KOPT-K1 (cell line): ENCODE results near the gene GLTP.

Experiments used
- H3K27ac ChIP-seq: fragments of 200-600 bp; sonication (generic); 2 replicates; pipeline ENCODE4 v1.5.1; 2016; ENCODE audit warnings: antibody characterized with exemption, mild to moderate bottlenecking, low read depth, low read length; ENCODE audit not compliant: poor library complexity, severe bottlenecking
- H3K36me3 ChIP-seq: fragments of 200-600 bp; sonication (generic); 2 replicates; pipeline ENCODE4 v1.5.1; 2017; ENCODE audit warnings: antibody characterized with exemption, mild to moderate bottlenecking, low read length, moderate library complexity; ENCODE audit not compliant: insufficient read depth
- H3K9me3 ChIP-seq: fragments of 200-600 bp; sonication (generic); 2 replicates; pipeline ENCODE4 v1.5.1; 2017; ENCODE audit warnings: antibody characterized with exemption, low read length, mild to moderate bottlenecking; ENCODE audit not compliant: insufficient read depth, poor library complexity, severe bottlenecking

Gene GLTP

DNA sequence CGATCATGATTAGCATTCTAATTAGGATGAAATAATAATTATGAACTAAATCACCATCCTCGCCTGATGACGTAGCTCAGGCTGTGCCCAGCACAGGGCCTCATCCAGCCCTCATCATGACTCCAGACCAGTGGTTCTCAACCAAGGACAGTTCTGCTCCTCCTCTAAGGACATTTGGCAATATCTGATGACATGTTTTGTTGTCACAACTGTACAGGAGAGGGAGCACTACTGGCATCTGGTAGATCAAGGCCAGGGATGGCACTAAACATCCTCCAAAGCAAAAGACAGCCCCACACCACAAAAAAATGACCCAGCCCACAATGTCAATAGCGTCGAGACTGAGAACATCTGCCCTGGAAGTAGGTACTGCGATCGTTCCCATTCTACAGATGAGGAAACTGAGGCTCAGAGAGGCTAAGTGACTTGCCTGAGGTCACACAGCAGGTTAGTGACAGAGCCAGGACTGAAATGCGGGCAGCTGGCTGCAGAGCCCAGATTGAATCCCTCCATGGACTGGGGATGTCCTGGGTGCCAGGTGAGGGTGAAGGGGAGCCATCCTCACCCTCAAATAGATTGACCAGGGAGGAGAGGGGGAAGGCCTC lies 62.6 kb downstream of the GLTP start:
- H3K36me3 ChIP-seq: no peaks in the 10 kb centered on the region
- no peaks in the 10 kb centered on the region for H3K9me3 ChIP-seq
- H3K27ac ChIP-seq: no peak overlapping the region

DNA sequence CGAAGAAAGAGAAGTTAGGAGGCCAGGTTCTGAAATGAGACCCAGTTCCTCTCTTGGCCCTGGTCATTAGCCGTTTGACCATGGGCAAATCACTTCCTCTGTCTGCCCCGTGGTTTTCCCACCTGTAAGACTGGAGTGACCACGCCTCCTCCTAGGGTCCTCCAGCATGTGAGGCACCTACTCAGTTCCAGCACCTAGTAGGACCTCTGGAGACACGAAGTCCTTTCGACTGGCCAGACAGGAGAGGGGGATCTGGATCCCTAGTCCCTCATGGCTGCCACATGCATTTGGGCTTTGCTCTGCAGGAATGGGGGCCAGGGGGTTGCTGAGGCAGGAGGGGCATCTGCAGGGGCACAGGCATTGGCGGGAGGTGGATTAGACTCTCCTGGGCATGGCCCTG lies 63.5 kb downstream of the GLTP start:
- no peaks in the 10 kb centered on the region for H3K9me3 ChIP-seq
- H3K36me3 ChIP-seq: no peaks in the 10 kb centered on the region
- no peak overlapping the region for H3K27ac ChIP-seq

DNA sequence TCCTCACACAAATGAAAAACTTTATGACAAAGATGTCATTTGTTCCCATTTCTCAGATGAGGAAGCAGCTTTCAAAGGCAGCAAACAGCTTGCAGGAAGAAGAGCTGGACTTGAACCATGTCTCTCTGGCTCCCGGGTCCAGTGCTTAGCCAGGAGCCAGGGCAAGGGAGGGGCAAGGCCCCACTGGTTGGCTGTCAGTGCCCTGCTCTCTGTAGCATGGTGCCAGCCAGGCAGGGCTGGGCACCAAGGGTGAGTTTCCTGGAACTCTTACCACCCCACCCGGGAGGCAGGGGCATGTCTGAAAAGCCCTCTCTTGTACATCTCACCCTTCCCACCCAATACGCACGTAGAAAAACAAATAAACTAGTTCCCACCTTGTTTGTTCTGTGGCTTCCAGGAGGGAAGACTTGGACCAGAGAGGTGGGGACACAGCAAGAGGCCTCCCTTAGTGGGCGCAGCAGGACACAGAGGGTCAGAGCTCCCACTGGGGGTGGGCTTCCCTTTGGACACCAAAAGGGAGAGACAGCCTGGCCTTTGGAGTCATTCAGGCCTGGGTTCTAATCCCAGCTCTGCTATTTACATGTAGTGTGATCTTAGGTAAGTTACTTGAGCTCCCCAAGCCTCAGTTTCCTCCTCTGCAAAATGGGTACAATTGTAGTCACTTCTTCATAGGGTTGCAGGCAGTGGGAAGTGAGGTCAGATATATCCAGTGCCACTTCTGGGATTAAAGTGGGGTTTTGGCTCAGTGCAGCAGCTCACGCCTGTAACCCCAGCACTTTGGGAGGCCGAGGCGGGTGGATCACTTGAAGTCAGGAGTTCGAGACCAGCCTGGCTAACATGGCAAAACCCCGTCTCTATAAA lies 64.4 kb downstream of the GLTP start:
- Histone ChIP-seq H3K27ac (no peak overlapping the region), H3K9me3 (no peaks in the 10 kb centered on the region), H3K36me3 (no peaks in the 10 kb centered on the region)

DNA sequence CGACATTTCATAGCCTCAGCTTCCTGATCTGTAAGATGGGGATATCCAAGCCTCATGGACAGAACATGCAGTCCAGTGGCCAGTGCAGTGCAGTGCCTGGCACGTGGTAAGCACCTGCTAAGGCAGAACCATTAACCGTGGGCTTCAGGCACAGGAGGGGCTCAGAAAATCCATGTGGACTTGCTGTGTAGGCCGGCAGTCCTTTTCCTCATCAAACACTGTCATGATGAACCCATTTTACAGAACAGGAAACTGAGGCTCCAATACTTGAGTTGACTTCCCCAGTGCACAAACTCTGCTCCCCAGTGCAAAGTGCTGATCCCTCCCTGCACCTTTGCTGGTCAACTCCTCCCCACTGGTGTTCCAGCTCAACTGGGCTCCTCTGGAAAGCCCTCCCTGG lies 65.1 kb downstream of the GLTP start:
- no peaks in the 10 kb centered on the region for H3K36me3 ChIP-seq
- H3K9me3 ChIP-seq: no peaks in the 10 kb centered on the region
- H3K27ac ChIP-seq: no peak overlapping the region

DNA sequence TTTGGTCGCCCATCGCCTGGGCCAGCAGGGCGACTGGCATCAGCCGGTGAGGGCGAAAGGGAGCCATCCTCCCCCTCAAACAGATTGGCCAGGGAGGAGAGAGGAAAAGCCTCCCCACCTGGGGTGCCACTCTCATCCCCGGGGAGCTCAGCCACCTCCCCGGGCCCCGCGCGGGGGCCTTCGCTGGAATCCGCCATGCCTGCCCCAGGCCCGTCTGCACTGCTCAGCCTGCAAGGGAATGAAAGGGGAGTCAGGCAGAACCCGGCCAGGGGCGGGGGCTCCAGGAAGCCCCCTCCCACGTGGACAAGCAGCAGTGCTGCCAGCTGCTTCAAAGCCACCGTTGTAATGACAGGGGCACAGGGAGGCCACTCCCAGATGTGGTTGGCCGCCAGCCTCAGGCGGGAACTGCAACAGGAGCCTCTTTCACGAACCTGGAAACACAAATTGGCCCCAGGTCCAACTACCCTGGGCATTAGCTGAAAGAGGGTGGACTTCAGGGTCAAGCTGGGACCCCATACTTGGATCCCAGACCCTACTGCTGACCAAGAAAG lies 65.7 kb downstream of the GLTP start:
- no peaks in the 10 kb centered on the region for H3K9me3 ChIP-seq
- no peak overlapping the region for H3K27ac ChIP-seq

DNA sequence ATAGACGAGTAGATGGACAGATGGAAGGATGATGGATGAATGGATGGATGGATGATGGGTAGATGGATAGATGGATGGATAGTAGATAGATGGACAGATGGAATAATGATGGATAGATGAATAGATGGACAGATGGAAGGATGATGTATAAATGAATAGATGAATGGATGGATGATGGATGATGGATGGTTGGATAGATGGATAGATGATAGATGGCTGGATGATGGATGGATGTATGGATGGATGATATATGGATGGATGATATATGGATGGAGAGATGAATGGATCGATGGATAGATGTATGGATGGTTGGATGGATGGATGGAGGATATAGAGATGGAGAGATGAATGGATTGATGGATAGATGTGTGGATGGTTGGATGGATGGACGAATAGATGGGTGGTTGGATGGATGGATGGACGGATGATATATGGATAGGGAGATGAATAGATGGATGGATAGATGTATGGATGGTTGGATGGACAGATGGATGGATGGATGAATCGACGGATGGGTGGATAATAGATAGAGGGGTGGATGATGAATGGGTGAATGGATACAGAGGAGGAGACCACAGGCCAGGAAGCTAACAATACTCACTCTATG lies 66.4 kb downstream of the GLTP start:
- Histone ChIP-seq H3K36me3 (no peaks in the 10 kb centered on the region), H3K9me3 (no peaks in the 10 kb centered on the region), H3K27ac (no peak overlapping the region)

More for the DNA sequence above, 65.7 kb downstream of the GLTP start:
- no peaks in the 10 kb centered on the region for H3K36me3 ChIP-seq

DNA sequence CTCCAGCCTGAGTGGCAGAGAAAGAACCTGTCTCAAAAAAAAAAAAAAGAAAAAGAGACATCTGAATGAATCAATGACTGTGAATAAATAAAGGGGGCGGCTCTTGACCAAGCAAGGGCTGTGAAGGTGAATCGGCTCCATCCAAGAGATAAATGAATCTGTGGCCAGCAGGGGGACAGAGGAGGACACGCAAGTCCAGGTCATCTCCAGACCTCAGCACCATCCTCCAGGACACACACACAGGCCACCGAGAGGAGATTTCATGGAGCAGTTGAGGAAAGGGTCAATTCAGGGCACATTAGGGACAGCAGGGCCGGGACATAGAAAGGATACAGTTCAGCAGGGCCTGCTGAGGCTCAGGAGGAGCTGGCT lies 68.7 kb downstream of the GLTP start:
- H3K27ac ChIP-seq: no peak overlapping the region
- no peaks in the 10 kb centered on the region for H3K9me3 ChIP-seq
- H3K36me3 ChIP-seq: no peaks in the 10 kb centered on the region

- Histone ChIP-seq H3K36me3 (no peaks in the 10 kb centered on the region), H3K27ac (no peak overlapping the region), H3K9me3 (no peaks in the 10 kb centered on the region)
These were observed 69.3 kb downstream of the GLTP start for GRCh38 chr12:109810954-109811623.

- no peak overlapping the region for H3K27ac ChIP-seq
- H3K9me3 ChIP-seq: no peaks in the 10 kb centered on the region
- no peaks in the 10 kb centered on the region for H3K36me3 ChIP-seq
These were observed 71.3 kb downstream of the GLTP start for GRCh38 chr12:109808876-109809646.

GRCh38 chr12:109807954-109808643 lies 72.2 kb downstream of the GLTP start:
- Histone ChIP-seq H3K9me3 (no peaks in the 10 kb centered on the region), H3K36me3 (no peaks in the 10 kb centered on the region)

GRCh38 chr12:109804820-109805761 lies 75.2 kb downstream of the GLTP start:
- Histone ChIP-seq H3K36me3 (no peaks in the 10 kb centered on the region), H3K9me3 (no peaks in the 10 kb centered on the region), H3K27ac (no peak overlapping the region)

More at GRCh38 chr12:109807954-109808643, 72.2 kb downstream of the GLTP start:
- H3K27ac ChIP-seq: no peak overlapping the region

DNA sequence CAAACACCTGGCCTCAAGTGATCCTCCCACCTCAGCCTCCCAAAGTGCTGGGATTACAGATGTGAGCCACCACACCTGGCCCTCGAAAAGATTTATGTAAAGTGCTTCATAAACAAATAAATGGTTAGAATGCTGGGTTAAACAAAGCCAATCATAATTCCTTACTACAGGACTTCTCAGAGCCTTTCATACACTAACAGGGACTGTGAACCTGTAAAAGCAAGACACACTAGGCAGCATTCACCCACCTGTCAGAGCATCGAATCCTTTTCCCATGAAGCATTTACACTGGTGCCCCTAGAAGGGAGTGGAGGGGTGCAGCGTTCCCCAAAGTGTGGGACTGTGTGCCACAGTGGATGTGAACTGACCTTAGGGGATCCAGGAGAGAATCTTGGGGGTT lies 76.7 kb downstream of the GLTP start:
- Histone ChIP-seq H3K27ac (no peak overlapping the region), H3K36me3 (no peaks in the 10 kb centered on the region), H3K9me3 (no peaks in the 10 kb centered on the region)

DNA sequence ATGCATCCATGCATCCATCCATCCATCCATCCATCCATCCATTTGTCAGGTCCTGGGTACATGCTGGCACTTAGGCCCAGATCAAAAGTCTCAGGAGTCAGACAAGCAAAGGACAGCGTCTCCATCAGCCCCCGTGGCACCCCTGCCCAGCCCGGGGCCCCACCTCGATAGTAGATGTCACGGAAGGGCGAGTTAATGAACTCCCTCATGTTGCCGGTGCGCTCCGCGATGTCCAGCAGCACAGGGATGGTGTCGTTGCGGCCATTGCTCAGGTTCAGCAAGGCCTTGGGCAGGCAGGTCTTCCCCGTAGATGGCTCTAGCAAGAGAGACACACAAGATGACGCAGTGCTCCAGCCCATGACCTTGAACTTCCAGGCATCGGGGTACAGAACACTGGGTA lies 77.5 kb downstream of the GLTP start:
- H3K9me3 ChIP-seq: no peaks in the 10 kb centered on the region
- H3K27ac ChIP-seq: no peak overlapping the region
- no peaks in the 10 kb centered on the region for H3K36me3 ChIP-seq
